Measurements from ENCODE around the gene CCDC201.

CCDC201 gene, protein sequence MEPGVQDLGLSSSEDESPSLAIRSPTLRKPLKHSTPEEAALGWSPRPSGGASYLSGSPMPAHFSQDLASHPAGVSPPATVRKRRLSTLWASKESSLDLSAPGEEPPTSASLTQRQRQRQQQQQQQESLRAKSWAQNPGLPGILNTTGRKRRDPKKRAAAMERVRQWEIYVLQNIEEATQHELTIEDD

DNA sequence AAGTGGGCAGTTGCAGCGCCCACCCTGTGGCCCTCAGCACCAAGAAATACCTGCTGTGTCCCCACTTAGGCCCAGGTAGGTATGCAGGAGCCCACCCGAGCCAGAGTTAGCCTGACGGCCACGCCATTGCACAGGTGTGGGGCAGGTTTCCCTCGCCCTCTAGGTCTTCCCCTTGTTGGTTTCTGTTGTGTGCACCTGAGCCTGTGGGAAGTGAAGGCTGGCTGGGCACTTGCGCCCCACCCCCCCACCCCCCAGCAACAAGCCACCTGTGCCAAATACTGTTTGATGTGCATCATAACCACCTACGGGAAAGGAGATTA, at the start of gene CCDC201:
Gene CCDC201, minus strand, starts transcription at position 48 of the 320 bp plus-strand sequence. CDS start 75 bp downstream, outside the sequence.
- no peak for DNase-seq

DNA sequence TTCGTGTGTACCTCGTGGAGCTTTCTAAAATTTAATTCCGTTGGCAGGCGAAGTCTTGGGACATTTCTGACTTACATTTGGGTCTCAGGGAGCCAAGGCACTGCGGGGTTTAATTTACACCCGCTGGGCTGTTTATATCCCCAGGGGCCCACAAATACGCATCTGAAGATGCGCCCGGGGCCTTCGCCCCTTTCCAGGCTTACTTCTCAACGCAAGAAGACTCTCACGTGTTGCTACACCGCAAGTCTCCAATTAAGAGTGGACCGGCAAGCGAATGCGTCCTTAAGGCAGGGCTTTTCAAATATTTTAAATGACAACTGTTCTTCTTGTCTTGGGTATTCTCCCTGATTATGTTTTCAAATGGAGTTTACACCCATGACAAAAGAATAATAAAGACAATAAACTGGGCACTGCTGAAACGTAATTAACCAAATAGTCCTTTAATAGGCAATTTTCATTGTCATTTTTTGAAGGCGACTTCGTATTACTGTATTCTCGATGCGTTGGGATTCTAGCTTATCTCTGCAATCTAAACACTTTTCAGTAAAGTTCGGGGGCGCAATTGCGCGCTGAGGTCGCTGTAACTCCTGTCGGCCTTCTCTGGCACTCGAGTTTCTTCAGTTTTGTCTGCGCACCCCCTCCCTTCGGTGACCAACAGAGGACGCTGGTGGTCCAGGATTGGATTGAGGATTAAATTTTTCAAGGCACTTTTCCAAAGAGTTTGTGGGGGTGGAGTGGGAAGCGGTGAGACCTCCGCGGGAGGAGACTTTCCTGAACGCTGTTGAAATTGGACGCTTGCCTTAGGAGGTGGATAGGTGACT, 49.0 kb upstream of the CCDC201 start:
- peak in 1 of 2 donors; percentile 31 for DNase-seq

DNA sequence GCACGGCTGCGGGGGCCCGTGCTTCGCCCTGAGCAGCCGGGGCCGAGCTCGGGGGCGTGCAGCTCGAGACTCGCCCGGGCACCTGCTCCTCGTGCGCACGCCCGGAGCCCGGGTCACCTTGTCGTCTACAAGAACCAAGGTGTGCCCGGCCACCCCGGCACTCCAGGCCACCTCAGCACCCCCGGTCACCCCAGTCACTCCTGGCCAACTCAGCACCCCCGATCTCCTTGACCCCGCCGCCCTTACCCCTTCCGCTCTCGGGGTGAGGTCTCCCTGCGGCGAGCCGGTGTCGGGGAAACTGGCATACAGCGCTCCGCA, 48.5 kb upstream of the CCDC201 start:
- no peak for DNase-seq

DNA sequence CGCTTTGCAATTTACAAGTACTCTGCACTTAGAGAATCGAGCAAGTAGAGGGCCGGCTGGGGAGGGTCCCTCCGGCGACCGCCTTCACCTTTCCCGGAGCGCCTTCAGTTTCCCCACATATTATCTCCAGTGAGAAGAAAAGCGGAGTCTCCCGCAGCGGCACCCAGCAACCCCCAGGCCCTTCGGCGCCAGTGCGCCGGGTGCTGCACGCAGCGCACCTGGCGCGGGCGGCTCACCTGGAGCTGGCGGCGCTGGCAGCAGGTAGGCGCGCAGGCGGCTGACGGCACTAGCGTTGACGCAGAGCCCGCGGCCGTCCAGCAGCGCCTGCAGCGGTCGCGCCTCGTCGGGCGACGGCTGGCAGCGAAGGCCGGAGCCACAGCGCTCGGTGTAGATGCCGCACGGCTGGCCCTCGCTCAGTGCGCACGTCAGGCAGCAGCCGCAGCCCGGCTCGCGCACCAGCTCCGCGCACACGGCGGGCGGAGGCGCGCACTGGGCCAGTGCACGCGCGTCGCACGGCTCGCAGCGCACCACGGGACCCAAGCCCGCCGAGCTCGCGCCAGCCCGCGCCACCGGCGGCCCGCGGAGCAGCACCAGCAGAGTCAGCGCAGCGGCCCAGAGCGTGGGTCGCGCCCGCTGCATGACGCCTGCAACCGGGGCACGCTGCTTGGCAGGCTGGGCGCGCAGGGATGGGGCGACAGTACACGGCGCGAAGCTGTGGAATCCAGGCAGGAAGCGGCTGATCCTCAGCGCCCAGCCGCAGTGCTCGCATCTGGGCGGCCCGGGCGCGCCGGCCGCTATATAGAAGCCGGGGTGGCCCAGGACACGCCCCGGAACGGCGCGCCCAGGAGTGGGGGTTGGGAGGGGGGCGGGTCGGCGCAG, 47.9 kb upstream of the CCDC201 start, which contains the start of gene IGFBP3:
Gene IGFBP3, minus strand, starts transcription at position 771 of the 879 bp plus-strand sequence. Its CDS starts 132 bp downstream, at position 639.
- no peak for DNase-seq

DNA sequence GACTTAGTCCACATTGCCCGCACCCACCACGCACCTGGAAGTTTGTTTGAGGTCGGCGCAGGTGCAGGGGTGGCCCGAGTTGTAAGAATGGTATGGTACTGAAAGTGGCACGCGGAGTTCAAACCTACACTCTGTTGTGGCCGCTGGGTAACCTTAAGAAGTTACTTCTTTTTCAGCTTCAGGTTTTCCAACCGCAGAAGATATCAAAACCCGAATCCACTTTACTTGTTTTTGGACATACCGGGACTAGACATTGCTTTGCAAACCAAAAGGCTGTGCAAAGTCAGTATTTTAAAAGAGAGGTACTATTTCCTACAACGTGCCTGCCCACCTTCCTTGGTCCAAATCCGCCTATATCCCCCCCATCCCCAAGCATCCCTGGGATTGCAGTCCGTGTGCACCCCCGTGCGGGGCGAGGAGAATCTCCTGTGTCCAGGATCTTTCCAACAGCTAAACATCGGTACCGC, 47.1 kb upstream of the CCDC201 start:
- no peak for DNase-seq

DNA sequence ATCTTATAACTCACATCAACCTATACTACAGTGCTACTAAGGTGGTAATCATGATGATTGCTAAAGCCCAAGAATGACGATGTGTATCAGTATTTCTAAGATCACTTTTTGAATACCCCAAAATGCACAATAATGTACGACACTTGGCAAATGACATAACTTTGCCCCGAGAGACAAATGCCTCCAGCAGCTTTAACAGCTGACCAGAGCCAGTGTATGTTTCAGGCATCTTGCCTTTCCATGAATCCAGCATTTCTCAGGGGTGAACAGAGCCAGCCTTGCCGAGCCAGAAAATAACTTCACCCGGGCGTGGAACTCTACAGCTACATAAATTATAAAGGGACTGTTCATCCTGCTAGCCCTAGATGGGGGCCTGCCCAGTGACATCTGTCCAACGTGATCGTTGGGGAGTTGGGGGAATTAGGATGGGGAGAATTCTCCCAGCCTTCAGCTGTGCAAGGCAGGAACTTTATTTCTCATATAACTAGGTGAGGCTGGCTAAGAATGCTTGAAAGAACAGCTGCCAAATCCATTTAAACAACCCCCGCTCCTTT, 46.4 kb upstream of the CCDC201 start:
- peak in 1 of 2 donors; percentile 10 for DNase-seq

DNA sequence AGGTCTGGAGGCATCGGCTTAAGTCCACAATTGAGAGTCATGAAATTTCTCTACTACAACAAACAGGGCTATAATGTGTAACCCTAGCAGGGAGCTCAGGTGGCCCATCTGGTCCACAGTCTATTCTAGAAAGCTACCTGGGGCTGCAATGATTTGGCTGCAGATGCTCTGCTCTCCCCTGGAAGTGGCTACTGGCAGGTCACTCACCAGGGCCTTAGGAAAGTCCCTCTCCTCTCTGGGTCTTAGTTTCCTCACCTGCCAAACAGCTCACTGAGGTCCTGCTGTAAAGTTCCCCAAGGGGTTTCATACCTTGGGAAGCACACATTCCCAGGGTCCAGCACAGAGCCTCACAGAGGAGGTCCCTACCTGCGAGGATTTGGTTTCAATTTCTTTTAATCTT, 45.7 kb upstream of the CCDC201 start:
- DNase-seq: no peak

DNA sequence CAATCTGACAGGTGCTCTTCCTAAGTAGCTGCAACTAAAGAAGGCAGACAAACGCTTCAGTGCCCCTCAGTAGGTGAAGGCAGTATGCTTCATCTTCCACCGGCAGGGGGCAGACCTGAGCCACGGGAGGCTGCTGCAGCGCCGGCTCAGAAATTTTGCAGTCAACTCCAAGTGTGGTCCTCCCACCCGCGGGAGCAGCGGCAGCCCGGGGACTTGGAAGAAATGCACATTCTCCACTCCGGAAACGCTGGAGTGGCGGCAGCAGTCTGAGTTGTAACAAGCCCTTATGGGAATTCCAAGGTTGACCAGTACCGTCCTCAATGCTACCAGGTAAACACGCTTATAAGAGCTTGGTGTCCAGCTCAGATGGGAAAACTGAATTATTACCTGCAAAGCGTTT, 44.8 kb upstream of the CCDC201 start:
- peak; percentile 49 to 58 for DNase-seq

DNA sequence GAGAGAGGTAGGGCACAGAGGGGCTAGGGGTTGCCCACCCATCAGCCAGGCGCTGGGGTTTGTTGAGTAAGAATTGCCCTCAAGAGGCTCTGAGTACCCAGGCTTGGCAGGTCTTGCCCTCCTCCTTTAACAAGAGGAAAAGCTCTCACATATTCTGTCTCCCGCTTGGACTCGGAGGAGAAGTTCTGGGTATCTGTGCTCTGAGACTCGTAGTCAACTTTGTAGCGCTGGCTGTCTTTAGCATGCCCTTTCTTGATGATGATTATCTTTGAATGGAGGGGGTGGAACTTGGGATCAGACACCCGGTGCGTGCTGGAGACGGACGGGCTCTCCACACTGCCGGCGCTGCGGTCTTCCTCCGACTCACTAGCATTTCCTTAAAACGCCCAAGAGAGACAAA, 44.2 kb upstream of the CCDC201 start:
- DNase-seq: no peak

DNA sequence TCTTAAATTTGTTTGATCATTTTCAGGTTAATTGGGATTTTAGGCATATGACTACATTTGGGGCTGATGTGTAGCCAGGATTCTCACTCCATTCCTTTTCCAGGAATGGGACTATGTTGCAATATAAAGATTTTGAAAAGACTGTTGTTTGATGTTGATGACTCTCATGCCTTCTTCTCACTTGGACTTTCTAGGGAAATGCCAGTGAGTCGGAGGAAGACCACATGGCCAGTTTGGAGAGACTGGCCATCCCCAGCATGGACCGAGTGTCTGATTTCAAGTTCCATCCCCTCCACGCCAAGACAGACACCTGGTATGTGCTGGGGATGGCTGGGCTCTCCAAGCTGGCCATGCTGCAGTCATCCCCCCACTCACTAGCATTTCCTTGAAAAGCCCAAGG, 42.7 kb upstream of the CCDC201 start:
- no peak for DNase-seq

DNA sequence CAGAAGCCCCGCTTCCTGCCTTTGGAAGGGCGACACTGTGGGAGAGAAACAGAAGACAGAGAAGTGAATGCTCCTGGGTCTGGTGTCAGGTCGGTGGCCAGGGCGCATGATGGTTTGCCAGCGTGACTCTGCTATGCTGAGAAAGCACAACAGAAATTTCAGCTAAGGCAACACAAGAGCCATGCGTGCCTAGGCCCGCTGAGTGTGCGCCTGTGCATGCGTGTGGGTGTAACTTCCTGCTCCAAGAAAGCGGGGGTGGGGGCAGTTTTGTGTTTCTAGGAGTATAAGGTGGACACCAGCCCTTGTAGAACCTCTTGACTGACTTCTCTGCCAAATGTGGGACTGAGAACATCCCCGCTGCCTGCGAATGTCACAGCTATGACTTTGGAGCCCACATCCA, 42.0 kb upstream of the CCDC201 start:
- DNase-seq: no peak

DNA sequence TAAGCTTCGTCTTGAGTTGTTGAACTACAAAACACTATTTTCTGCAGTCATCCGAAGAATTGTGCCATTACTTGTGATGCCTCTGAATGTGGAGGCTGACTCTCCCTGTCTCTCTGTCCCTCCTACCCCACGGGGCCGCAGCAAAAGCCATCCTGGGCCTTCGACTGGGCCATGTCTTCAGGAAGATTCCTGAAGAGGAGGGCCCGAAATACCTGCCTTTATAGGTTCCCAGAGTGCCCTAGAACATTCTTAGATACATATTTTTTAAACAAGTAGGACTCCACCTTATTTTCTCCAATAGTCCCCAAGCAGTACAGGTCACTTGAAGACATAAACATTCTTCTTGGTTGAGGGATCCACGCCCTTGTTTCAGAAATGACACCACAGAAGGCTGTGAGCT, 40.1 kb upstream of the CCDC201 start:
- no peak for DNase-seq

DNA sequence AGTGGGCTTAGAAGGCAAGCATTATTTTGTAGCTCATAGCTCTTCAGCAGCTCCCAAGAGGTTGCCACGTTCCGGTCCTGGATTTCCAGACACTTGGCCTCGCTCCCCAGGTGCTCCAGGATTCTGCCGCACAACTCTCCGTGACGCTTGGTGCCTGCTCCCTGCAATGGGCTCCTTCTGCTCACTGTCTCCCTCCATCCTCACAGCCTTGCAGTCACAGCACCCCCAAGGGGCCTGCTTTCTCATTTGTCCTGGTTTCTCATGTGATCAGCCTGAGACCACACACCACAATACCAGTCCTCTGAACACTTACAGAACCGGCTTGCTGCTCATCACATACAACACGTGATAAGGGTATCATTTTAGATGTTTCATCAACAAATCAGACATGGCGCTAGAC, 38.4 kb upstream of the CCDC201 start:
- DNase-seq: no peak

DNA sequence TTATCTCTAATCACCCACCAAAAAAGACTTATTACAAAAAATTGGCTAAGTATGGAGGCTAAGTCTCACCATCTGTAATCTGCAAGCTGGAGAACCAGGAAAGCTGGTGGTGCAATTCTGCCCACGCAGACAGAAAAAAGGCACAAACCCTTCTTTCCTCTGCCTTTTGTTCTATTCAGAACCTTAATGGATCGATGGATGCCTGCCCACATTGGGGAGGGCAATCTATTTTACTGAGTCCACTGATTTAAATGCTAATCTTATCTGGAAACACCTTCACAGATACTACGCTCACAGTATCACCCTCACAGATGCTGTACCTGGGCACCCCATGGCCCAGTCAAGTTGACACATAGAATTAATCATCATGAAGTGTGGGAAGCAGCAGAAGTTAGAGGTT, 38.0 kb upstream of the CCDC201 start:
- DNase-seq: no peak

DNA sequence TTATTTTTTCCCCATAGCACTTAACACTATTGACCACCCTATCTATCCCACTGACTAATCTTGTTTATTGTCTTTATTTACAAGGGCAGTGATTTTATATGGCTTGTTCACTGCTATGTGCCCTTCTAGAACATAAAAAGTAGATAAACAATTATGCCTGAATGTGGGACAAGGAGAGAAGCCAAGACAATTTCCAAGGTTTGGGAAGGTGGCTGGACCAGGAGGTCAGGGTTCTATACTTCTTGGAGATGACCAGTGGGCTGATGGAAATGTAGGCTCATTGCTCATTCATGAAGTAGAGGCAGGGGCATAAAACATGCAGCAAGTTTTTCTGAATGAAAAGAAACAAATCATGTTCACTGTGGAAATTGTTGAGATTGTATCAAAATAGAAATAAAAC, 36.7 kb upstream of the CCDC201 start:
- DNase-seq: no peak

DNA sequence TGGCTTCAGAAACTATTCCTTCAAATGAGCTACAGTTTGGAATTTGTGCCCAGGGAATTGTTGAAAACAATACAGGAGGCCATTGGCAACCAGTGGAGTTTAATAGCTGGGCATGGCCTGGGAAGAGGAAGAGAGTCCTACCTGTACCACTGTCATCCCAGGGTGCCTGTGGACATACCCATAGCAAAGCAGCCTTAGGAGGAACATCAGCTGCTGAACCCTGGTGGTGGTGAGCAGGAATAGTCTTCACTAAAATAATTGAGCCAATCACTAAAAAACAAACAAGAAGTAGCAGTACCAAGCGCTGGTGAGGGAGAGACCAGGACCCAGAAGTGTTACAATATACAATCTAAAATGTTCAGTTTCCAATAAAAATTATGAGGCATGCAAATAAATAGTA, 29.9 kb upstream of the CCDC201 start:
- DNase-seq: no peak

DNA sequence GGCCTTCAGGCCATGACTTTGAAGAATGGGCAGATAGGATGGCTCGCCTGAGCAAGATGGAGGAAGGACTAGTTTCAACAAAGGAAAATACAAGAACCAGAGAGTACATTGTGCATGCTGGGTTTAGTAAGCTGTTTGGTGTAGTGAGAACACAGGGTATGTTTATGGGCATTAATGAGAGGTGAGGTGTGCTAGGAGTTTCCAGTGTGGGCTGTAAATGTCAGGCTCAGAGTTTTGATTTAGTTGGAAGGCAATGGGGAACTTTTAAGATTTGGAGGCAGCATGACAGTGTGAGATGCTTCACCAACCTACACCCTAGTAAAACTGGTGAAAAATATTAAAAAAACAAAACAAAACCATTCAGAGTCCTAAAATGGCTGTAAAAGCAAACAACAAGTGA, 28.7 kb upstream of the CCDC201 start:
- no peak for DNase-seq

DNA sequence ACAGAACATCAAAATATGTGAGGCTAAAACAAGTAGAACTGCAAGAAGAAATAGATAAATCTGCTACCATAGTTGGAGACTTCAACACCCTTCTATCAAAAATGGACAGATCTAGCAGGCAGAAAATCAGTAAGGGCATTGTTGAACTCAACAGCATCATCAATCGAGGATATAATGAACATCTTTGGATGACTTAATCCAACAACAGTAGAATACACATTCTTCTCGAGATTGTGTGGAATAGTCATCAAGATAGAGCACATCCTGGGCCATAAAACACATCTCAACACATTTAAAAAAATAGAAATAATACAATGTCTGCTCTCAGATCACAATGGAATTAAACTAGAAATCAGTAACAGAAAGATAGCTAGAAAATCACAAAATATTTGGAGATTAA, 25.3 kb upstream of the CCDC201 start:
- DNase-seq: no peak

DNA sequence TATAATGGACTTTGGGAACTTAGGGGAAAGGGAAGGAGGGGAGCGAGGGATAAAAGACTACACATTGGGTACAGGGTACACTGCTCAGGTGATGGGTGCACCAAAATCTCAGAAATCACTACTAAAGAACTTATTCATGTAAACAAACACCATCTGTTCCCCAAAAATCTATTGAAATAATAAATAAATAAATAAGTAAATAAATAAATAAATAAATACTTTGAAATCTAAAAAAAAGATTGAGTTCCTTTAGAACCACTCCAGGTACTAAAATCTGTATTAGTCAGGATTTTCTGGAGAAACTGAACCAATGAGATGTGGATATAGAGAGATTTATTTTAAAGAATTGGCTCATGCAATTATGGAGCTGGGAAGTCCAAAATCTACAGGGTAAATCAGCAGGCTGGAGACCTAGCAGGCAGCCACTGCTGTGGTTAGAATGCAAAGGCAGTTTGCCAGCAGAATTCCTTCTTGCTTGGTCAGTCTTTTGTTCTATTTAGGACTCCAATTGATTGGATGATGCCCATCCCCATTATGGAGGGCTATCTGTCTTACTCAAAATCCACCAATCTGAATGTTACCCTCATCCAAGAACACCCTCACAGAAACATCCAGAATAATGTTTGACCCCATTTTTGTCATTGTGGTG, 24.3 kb upstream of the CCDC201 start:
- DNase-seq: no peak

DNA sequence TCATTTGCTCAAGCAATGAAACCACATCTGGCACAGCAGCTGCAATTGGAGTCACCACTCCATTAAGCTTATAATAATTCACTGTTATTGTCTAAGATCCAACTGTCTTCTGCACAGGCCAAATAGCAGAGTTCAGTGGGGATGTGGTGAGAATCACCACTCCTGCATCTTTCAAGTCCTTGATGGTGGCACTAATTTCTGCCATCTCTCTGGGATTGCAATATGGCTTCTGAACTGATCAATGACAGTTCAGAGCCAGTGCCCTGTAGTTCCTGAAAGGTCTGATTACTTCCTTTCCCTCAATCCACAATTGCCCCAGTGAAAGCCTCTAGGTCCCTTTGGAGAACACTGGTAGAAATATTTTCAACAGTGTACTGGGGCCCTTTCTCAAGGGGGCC, 21.8 kb upstream of the CCDC201 start:
- DNase-seq: no peak

DNA sequence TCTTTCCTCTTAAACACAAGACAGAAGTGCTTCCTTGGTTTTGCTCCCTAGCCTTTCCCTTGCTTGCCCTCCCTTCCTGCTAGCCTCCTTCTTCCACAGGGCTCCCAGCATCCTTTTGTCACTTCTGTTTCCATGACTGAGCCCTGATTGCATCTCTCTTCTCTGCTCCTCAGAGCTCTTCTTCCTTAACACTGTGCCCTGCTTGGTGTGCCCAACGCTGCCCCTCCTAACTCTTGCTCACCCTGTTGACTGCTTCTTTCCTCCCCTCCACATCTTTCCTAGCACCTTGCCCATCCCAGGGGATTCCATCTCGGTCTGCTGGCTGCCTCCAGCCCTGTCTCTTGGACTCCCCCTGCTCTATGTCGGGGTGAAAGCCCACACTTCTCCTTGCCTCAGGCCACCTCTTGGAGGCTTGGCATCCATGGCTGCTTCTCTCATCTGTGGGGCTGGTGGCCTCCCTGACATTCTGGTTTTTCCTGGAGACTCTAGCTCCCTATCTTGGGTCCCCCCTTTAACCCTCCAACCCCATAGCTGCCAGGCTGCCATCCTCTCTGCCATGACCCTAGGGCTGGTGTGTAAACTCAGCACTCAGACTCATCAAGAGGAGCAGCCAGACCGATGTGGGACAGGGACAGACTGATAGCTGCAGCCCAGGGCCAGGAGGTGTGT, 21.2 kb upstream of the CCDC201 start:
- no peak for DNase-seq

DNA sequence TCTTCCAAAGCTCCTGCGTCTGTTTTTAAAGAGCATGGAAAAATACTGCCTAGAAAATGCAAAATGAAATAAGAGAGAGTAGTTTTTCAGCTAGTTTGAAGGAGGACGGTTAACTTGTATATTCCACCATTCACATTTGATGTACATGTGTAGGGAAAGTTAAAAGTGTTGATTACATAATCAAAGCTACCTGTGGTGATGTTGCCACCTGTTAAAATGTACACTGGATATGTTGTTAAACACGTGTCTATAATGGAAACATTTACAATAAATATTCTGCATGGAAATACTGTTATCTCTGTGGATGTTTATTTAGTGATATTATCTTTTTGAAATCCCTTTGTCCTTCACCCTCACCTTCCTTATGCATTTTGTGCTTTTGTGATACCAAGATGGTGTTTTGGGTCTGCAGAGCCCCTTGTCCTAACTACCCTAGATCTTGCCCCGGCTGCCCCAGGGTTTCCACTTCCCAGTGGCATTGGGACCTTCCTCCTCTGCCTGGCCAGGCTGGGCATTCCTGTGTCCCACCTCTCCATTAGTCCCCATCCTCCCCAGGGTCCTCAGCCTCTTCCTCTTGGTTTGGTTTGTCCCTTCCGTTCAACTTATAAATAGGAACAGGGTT, 20.6 kb upstream of the CCDC201 start:
- DNase-seq: no peak

Data from hippocampal formation (tissue), 2 donors.